SW 1271 (cell line): ENCODE results near the gene RNU6-1.

Experiments
- DNase-seq, 2 experiments: peaks; one replicate each; lab custom pipeline; 2025; lab: John Stamatoyannopoulos, UW

The RNU6-1 gene

DNA sequence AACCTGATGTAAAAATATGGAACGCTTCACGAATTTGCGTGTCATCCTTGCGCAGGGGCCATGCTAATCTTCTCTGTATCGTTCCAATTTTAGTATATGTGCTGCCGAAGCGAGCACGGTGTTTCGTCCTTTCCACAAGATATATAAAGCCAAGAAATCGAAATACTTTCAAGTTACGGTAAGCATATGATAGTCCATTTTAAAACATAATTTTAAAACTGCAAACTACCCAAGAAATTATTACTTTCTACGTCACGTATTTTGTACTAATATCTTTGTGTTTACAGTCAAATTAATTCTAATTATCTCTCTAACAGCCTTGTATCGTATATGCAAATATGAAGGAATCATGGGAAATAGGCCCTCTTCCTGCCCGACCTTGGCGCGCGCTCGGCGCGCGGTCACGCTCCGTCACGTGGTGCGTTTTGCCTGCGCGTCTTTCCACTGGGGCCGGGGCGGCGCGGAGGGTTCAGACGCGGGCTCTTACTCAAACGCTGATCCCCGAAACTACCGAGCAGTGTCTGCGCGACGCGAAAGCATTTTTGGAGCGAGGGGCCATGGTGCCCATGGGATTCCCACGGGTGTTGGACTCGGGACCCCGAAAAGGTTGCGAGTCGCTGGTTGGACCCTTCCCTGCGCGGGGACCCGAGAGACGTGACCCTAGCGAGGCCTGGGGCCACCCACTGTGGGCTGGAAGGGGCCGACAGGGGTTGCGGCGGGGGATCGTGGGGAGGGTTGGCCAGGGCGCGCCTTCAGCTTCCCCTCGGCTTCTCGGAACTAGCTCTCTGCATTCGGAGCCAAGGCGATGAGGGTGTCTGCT lies at the start of gene RNU6-1:
Gene RNU6-1 (minus strand): TSS at position 117 of the 820 bp plus-strand sequence.
- peak; percentile 68 to 94 for DNase-seq

DNA sequence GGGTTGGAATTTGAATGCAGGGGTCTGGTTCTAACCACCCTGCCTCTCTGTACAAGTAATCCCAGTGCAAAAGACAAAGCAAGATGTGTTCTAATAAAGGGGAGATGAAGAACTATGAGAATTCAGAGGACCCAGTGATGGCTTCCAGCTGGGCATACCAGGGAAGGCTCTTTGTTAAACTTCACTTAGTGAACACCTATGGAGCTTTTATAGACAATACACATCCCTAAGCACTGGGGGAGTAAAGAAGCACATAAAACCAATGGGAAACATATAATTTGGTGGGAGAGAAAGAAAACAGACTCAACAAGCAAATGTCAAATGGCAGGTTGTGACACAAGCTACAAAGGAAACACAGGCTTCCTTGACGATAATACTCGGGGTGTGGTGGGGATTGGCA lies 47.9 kb upstream of the RNU6-1 start:
- no peak for DNase-seq

DNA sequence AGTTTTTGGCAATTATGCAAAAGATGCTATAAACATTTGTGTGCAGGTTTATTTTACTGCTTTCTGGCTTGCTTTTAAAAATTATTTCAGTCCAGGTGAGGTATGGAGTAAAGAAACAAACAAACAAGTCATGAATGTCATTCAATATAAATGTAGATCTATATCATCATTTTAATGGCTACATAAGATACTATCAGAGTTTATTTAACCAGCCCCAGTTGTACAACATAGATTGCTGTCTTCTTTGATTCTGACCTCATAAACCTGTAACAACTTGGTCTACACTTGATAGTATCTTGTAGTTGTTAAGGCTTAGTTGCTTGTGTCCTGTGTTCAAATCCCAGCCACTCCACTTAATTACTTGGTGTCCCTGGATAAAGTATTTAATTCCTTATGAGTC lies 46.0 kb upstream of the RNU6-1 start:
- no peak for DNase-seq

DNA sequence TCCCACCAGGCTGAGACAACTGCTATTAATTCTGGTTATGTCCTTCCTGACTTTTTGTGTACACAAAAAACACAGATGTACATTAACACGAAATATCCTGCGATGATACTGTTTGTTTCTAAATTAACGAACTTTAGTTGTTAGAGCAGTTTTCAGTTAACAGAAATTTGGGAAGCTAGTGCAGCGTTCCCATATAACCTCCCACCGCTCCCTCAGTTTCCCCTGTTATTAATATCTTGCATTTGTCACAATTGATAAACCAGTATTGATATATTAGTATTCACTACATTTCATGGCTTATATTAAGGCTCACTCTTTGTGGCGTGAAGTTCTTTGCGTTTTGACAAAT lies 45.3 kb upstream of the RNU6-1 start:
- no peak for DNase-seq

DNA sequence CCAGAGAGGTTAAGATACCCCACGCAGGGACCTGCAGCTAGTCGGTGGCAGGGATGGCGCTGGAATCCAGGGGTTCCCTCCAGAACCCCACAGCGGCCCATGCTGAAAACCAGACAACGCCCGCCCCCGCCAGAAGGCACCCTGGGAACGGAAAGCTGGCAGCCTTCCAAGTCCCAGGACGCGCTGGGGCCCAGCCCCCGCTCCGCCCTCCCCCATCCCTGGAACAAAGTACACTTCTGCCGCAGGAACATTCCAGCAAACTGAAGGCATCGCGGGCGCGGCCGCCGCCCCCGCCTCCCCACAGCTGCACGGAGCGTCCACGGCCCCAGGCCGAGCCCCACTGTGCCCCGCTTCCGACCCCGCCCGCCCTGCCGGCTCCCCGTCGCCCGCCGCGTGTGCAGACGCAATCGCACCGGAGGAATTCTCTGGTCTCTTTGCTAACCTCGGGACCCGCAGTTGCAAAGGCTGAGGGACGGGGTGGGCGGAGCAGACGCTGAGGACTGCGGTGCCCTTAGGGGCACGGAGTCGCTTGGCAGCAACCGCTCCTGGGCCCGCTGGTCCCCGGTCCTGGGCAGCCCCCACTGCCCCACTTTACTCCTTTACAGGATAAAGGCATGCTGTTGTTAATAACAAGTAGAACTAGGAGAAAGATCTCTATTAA lies 44.8 kb upstream of the RNU6-1 start:
- no peak for DNase-seq

DNA sequence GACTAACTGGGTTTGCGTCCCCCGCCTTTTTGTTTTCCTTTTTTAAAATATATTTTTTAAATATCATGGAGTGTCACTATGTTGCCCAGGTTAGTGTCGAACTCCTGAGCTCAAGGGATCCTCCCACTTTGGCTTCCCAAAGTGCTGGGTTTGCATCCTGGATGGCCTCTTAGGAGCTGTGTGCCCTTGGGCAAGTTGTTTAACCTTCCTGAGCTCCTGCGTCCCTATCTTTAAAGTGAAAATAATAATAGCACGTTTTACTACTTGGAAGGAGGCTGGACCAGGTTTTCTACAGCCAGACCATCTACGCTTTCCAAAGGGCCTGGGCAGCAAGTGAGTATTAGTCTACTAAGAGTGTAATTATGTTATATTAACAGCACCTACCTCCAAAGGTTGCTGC lies 44.2 kb upstream of the RNU6-1 start:
- no peak for DNase-seq

DNA sequence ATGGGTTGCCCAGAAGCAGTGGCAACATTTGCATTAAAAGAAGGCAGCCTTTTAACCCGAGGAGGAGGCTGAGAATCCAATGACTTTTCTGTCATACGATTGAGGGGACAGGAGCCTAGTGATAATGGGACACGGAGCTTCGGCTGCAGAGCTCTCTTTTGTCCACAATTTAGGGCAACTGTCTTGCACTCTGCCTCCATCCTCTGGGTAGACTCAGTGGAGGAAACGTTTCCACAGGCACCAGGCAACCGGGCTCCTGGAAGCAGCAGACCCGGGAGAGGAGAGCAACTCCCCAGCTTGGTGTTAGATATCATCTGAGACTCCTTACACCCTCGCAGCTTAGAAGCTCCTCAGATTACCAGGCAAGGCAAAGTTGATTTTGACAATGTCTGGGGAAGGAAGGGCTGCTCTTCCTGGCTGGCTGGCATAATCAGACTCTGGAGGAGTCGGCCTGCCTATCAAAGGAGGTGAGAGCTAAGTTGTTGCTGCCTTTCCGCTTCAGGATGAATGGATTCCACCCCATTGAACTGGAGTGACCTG lies 43.5 kb upstream of the RNU6-1 start:
- no peak for DNase-seq

DNA sequence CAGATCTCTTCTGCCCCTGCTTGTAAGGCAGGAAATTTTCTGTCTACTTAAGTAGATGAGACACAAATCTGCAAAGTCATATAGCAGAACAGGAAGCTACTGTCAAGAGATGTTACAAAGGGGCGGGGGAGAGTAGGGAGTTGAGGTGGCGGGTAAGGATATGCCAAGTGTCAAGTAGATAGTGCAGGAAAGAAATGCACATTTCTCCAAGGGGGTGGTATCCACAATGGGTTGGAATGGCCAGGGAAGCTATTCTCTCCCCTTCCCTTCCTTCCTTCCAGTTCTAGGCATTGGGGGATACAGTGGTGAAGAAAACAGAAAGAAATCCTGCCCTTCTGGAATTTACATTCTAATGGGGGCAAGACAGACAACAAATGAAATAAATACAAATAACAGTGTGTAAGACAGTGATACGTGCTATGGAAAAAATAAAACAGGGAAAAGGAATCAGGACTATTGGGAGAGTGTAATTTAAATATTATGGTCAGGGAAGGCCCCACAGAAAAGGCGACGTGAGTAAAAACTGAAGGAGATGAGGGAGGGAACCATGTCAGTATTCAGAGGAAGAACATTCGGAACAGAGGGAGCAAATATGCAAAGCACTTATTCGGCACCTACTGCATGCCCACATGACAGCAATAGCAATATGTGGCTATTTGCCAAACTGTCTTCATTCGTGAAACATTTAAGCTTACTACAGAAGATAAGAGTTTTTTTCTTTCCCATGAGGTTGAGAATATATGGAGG lies 42.8 kb upstream of the RNU6-1 start:
- no peak for DNase-seq

DNA sequence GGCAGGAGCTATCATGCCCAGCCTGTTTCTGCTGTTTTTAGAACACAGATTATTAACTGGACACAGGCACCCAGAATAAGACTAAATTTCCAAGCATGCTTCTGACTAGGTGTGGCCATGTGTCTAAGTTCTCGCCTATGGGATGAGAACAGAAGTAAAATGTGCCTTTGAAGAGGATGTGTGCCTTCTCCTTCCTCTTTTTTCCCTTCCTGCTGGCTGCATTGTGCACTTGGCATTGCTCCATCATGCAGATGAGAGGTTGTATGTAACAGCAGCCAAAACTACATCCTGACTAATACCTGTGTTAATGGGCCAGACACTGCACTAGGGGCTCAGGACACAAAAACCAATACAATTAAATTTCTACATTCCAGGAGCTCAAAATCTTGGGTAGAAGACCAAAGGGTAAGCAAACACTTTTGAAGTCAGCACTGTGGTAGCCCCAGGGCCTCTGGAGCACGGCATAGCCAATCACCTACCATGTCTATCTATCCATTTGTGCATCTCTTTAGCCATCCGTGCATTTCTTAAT lies 40.9 kb upstream of the RNU6-1 start:
- no peak for DNase-seq

DNA sequence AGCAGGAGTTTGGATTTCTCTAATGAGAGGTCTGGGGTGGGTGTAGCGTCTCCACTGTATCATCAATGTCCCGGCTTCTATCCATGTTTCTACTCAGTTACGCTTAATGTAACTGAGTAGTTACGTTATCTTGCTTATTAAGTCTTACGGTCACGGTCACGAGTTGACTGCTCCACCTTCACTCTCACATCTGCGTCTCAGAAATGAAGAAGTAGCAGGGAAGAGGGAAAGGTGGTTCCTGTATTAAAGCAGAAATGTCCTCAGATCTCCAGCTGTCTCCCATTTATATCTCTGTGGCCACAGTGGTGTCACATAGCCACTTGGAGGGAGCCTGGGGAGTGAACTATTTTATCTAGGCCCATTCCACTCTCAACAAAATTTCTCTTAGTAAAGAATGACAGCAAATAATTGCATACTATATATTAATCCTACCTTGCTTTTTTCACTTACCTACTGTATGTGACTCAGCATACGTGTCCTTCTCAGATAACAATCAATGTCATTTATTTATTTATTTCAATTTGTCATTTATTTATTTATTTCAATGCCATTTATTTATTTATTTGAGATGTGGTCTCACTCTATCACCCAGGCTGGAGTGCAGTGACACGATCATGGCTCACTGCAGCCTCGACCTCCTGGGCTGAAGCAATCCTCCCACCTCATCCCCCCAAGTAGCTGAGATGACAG lies 39.7 kb upstream of the RNU6-1 start:
- no peak for DNase-seq

DNA sequence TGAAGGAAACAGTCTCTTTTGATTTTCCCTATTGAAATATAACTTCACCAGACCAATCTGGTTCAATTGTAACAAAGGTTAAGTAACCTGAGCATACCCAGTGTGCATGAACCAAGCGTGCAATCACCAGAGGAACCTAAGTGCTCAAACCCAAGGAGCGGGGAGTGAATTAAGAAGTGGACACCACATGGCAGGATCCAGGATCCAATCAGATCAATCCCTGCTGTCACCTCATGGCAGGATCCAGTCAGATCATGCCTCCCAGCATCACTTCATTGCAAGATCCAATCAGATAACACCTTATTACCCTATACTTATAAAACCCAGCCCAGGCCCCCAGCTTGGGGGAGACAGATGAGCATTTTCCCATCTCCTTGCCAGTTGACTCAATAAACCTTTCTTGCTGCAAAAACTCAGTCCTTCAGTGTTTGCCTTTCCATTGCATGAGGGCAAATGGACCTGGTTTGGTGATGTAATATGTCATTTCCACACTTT lies 38.9 kb upstream of the RNU6-1 start:
- DNase-seq = no peak

DNA sequence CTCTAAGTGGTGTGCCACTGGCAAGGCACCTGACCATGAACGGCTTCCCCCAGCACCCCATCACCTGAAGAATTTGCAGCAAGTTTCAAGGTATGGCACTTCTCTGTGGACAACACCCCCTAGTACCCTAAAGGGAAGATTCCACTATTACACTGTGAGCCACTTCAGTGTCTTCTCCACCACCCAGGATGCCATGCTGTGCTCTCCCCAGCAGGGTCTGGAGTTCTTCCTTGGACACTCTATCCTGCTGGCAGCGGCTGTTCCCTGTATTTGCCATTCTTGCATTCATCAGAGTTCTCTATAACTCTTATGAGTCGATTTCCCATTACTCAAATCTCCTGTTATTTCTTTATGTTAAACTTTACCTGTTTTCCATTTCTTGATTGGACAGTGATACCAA lies 33.9 kb upstream of the RNU6-1 start:
- no peak for DNase-seq

DNA sequence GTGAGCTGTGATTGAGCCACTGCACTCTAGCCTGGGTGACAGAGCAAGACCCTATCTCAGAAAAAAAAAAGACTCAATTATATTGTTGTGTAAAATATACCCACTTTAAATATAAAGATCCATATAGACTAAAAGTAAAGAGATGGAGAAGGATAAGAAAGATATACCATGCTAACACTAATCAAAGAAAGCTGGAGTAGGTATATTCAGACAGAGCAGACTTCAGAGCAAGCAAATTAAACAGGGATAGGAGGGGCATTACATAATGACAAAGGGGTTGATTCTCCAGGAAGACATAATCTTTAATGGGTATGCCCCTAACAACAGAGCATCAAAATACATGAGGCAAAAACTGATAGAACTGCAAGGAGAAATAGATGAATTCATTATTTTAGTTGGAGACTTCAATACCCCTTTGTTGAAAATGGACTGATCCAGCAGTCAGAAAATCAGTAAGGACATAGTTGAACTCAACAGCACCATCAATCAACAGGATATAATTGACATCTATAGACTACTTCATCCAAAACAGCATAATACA lies 31.1 kb upstream of the RNU6-1 start:
- DNase-seq = no peak

DNA sequence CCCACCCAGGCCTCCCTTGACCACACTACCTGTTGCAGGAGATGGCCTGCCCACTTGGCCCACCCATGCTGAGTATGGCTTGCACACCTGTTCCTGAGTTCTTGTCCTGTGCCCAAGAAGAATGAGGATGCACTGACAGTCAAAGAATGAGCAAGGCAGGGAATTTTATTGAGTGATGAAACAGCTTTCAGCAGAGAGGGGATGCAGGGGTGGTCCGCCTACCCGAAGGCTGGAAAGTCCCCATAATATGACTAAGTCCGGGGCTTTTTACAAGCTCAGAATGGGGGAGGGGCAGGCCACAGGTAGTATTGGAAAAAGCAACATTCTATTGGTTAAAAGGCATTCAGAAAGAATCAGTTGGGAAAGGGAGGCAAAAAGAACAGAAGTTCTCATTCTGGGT lies 29.9 kb upstream of the RNU6-1 start:
- no peak for DNase-seq

DNA sequence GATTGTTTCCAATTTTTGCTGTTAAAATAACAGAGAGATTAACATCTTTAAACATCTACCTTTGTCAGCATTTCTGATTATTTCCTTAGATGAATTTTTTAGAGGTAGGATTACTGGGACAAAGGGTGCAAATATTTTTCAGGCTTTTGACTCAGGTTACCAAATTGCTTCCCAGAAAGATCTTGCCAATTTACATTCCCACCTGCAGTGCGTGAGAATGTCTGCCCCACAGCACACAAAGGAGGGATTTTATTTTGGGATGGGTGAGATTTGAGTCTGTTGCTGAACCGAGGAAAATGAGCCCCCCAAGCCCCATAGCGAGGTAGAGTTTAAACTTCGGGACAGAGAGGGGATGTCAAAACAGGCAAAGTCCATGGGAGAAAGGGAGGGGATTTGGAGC lies 25.9 kb upstream of the RNU6-1 start:
- DNase-seq = no peak

DNA sequence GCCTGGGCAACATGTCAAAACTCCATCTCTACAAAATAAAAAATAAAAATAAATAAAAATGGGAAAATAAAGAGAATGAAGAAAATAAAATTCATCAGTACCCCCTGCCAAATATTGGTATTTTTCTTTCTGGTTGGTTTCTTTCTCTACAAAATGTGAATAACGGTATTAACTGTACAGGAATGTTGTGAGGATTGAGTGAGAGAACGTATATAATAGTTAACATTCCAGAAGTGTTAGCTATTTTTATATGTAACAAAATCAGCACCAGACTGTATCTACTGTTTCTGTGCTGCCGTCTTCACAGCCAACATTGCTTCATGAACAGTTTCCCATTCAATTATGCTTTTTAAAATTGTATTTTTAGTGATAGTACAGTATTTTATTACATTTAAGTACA lies 25.5 kb upstream of the RNU6-1 start:
- no peak for DNase-seq

DNA sequence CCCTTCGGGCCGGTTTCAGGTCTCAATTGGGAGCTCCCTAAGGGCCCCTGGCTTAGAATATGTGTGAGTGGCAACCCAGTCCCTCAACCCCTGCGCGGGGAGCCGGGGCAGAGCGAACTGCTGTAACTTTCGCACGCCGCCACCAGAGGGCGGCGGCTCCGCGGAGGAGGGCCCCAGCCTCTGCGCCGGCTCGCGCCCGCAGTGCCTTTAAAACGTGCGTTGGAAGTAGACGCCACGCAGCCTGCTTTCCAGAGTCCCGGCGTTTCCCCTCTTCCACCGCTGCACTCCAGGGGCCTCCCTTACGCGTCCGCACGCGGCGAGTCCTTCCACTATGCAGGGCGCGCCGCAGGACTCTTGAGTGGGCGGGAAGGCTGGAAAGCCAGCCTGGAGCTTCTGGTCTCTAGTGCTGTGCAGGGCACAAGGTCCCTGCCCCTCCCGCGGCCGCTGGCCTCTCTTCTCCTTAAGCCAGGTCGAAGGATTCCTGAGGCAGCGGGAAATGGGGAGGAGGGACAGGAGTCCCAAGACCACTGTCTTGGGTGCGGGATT lies 23.7 kb upstream of the RNU6-1 start:
- DNase-seq = peak; percentile 30 to 63

DNA sequence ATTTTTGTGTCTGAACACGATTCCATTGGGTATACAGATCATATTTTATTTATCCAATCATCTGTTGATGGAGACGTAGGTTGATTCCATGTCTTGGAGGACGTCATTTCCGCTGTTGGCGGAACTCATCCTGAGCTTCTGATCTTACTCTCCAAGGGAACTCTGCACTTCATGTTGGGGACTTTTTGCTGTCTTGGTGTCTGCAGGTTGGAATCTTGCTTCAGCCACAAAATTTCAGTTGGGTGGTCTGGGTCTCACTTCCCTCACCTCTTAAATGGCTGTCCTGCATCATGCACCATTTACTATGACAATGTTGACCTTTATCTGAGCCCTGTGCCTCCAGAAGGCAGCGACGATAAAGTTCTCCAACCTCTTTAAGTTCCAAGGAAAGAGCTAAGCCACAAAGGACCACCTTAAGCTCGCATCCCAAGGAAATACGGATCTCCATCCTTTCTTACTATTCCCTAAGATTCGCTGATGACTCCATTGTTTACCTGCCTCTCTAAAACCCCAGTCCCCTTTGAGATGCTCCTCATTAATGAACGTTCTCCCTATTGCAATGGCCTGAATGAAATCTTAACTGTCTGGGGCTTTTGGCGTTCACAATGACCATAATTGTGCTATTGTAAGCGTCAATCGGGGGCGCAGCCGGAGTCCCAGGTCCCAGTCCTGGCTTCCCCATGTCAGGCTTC lies 23.1 kb upstream of the RNU6-1 start:
- no peak for DNase-seq

DNA sequence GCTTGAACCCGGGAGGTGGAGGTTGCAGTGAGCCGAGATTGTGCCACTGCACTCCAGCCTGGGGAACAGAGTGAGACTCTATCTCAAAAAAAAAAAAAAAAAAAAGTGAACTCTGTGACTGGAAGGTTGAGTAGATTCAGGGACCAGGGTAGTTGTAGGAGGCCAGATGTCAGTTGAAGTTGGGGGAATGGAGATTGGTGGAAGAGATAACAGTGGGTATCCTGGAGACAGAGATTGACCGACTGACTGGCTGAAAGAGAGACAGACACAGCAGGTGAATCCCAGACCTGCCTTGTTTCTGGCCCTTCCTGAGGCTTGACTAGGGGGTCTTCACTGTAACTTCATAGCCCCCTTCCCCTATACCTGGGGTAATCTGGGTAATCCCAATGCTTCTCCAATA lies 22.1 kb upstream of the RNU6-1 start:
- no peak for DNase-seq

DNA sequence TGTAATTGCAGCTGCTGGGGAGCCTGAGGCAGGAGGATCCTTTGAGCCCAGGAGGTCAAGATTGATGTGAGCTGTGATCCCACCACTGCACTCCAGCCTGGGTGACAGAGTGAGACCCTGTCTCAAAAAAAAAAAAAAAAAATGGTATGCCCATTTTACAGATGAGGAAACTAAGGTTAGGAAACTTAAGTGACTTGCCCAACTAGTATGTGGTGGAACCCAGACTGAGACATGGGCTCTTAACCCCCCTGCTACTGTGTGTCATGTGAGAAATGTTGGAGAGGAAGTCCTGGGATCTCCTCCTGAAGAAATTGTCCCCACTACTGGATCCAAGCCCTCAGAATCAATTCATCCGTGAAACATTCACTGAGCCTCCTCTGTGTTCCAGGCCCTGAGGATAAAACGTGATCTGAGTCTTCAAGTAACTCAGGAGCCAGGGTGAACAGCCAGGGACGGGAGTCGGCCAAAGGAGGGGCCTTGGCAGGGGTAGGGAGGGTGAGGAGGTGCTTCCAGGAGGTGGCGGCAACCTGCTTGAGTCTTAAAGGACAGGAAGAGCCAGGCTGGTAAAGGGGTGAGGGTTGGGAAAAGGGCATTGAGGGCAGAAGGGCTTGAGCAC lies 19.6 kb upstream of the RNU6-1 start:
- no peak for DNase-seq
